ENCODE measurements around the gene HEXIM2.

HEXIM2 gene

GRCh38 chr17:45143767-45144198 is 17.9 kb upstream of the HEXIM2 start:
- DNase-seq, result peak in 44 of 56 donors; percentile 13 to 77 (median 48)

GRCh38 chr17:45144199-45145034 is 17.3 kb upstream of the HEXIM2 start:
- DNase-seq, result peak in 31 of 56 donors; percentile 10 to 77 (median 53)

- DNase-seq, result peak in 1 of 56 donors; percentile 28
Measured at GRCh38 chr17:45145035-45145389, 16.7 kb upstream of the HEXIM2 start.

- DNase-seq, result no peak
Measured at GRCh38 chr17:45146166-45146565, 15.5 kb upstream of the HEXIM2 start.

GRCh38 chr17:45146592-45146889 is 15.1 kb upstream of the HEXIM2 start:
- DNase-seq, result no peak

- DNase-seq, result peak in 23 of 56 donors; percentile 31 to 87 (median 58)
Measured at GRCh38 chr17:45146890-45147580, 14.6 kb upstream of the HEXIM2 start.

- DNase-seq, result peak in 54 of 56 donors; percentile 37 to 88 (median 74)
Measured at GRCh38 chr17:45147581-45148182, 14.0 kb upstream of the HEXIM2 start.

- peak; percentile 93 to 100 (median 99) for DNase-seq
Measured at GRCh38 chr17:45148183-45149036, 13.3 kb upstream of the HEXIM2 start, which contains the start of gene HEXIM1. HEXIM1 (plus strand) TSS chr17:45148475; CDS start chr17:45149191, 716 bp downstream.

GRCh38 chr17:45149037-45149668 is 12.5 kb upstream of the HEXIM2 start:
- peak in 53 of 56 donors; percentile 46 to 86 (median 72) for DNase-seq

GRCh38 chr17:45149669-45150664 is 11.7 kb upstream of the HEXIM2 start:
- DNase-seq, result peak in 48 of 56 donors; percentile 23 to 79 (median 63)

GRCh38 chr17:45150911-45151809 is 10.5 kb upstream of the HEXIM2 start:
- DNase-seq, result no peak

GRCh38 chr17:45155029-45155428 is 6.6 kb upstream of the HEXIM2 start:
- no peak for DNase-seq

GRCh38 chr17:45155483-45155882 is 6.2 kb upstream of the HEXIM2 start:
- DNase-seq, result no peak

- DNase-seq, result no peak
Measured at GRCh38 chr17:45156242-45156641, 5.4 kb upstream of the HEXIM2 start.

- DNase-seq, result peak in 45 of 56 donors; percentile 25 to 86 (median 72)
Measured at GRCh38 chr17:45160447-45161287, 1.0 kb upstream of the HEXIM2 start.

- DNase-seq, result peak in 8 of 56 donors; percentile 19 to 58 (median 34)
Measured at GRCh38 chr17:45162025-45162687, 481 bp downstream of the HEXIM2 start.

Measured in nucleus accumbens (tissue), 56 donors.